PFSK-1 (cell line): ENCODE measurements around the gene ZG16B.

Experiments used
- FOXP2 ChIP-seq: optimal IDR thresholded peaks from 2 replicates; pipeline ENCODE3; 2011; ENCODE audit warnings: borderline replicate concordance, control low read depth, inconsistent platforms; ENCODE audit not compliant: insufficient read depth; ENCODE audit errors: extremely low read length, extremely low read depth
- POLR2AphosphoS5 ChIP-seq: IDR thresholded peaks from 2 replicates; pipeline ENCODE4 v1.6.1; 2012; ENCODE audit warnings: low read depth, mild to moderate bottlenecking, control low read depth, low read length, moderate library complexity
- REST ChIP-seq, 2 experiments: IDR thresholded peaks; 2 replicates each; pipeline versions ENCODE4 v1.6.1 to v1.8.0; 2011 to 2012; ENCODE audit warnings: low read depth in 2 of 2, low read length in 2 of 2, control low read depth in 1 of 2, inconsistent platforms in 1 of 2, mild to moderate bottlenecking in 1 of 2, moderate library complexity in 1 of 2; ENCODE audit not compliant: insufficient read depth in 1 of 2
- SIN3A ChIP-seq: IDR thresholded peaks from 2 replicates; pipeline ENCODE4 v1.6.1; 2012; ENCODE audit warnings: mild to moderate bottlenecking, low read length, moderate library complexity, borderline replicate concordance; ENCODE audit not compliant: insufficient read depth
- TAF1 ChIP-seq: IDR thresholded peaks from 2 replicates; pipeline ENCODE4 v1.6.1; 2012; ENCODE audit warnings: low read length, control low read depth, borderline replicate concordance; ENCODE audit not compliant: insufficient read depth

ZG16B gene

GRCh38 chr16:2825906-2826305, 4.2 kb upstream of the ZG16B start:
- no peak for TF ChIP-seq POLR2AphosphoS5
- no peak for TF ChIP-seq FOXP2
- no peak for TF ChIP-seq REST (IDR thresholded peaks at IDR 0.05; ENCODE audit: insufficient read depth in 1 of 2, low read depth in 2 of 2, low read length in 2 of 2)
- no peak for TF ChIP-seq SIN3A
- TF ChIP-seq TAF1: no peak

GRCh38 chr16:2826591-2827373, 3.3 kb upstream of the ZG16B start:
- TF ChIP-seq REST (IDR thresholded peaks at IDR 0.05; ENCODE audit: insufficient read depth in 1 of 2, low read depth in 2 of 2, low read length in 2 of 2): no peak
- TF ChIP-seq SIN3A: no peak
- no peak for TF ChIP-seq FOXP2
- no peak for TF ChIP-seq POLR2AphosphoS5
- TF ChIP-seq TAF1: no peak

GRCh38 chr16:2827374-2827791, 2.7 kb upstream of the ZG16B start:
- TF ChIP-seq TAF1: no peak
- TF ChIP-seq POLR2AphosphoS5: no peak

- peak; percentile 63 to 90; a peak in 3 of 4 replicates for TF ChIP-seq REST (IDR thresholded peaks at IDR 0.05; ENCODE audit: insufficient read depth in 1 of 2, low read depth in 2 of 2, low read length in 2 of 2)
- no peak for TF ChIP-seq SIN3A
Observed at GRCh38 chr16:2827831-2828520, 2.1 kb upstream of the ZG16B start.

DNA sequence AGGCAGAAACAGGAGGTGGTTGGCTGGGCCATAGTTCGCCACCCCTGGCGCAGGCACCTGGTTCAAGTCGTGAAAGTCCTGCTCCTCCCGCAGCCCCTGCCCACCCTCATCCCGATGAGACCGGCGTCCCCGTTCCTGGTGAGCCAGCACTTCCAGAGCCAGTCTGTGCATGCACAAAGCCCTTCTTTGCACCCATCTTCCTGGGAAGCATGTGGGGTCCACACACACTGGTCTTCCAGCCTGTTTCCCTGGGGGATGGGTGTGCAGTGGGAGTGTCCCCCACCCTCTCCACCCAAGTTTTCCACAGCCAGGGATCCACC, 1.6 kb upstream of the ZG16B start:
- TF ChIP-seq TAF1 (no peak), FOXP2 (no peak)

- TF ChIP-seq SIN3A (no peak), TAF1 (no peak), REST (IDR thresholded peaks at IDR 0.05; ENCODE audit: insufficient read depth in 1 of 2, low read depth in 2 of 2, low read length in 2 of 2) (no peak), POLR2AphosphoS5 (no peak), FOXP2 (no peak)
Observed at GRCh38 chr16:2828876-2829430, 1.1 kb upstream of the ZG16B start.
